Right lobe of liver (tissue), 6 donors: ENCODE results near the gene PDE6G. TPM values are rescaled to one million over a fixed set of nuclear protein-coding genes. Genes with fewer than 3 reads are reported as not detected.
A peak's percentile ranks its signal among the peaks of the same experiment; 100 is the strongest.

Experiments used
- ATAC-seq, 4 donors: fragments of 200-7000 bp; cut with Tn5 transposase; one replicate each; pipeline ENCODE4 v1.9.1; 2020; ENCODE audit warnings: mild to moderate bottlenecking in 4 of 4, moderate library complexity in 4 of 4
- DNase-seq, 3 donors: peaks; one replicate each; pipeline ENCODE4 v3.0.0-alpha.2; 2020
- H3K27ac ChIP-seq, 3 donors: fragments of 200-600 bp; one replicate each; pipeline ENCODE4 v1.8.0; 2022
- H3K27me3 ChIP-seq, 2 donors: fragments of 200-600 bp; one replicate each; pipeline ENCODE4 v1.8.0; 2022
- H3K36me3 ChIP-seq, 4 donors: fragments of 200-600 bp; sonication (generic) in 1 of 4; one replicate each; pipeline versions ENCODE4 v1.5.1 to v1.8.0; 2017 to 2022; ENCODE audit warnings: control low read depth in 1 of 4
- H3K4me1 ChIP-seq, 4 donors: fragments of 200-600 bp; sonication (generic) in 1 of 4; one replicate each; pipeline versions ENCODE4 v1.5.1 to v1.8.0; 2017 to 2022; ENCODE audit warnings: control low read depth in 1 of 4
- H3K4me3 ChIP-seq, 3 donors: fragments of 200-600 bp; one replicate each; pipeline ENCODE4 v1.8.0; 2022
- H3K9me3 ChIP-seq, 4 donors: fragments of 200-600 bp; sonication (generic) in 1 of 4; one replicate each; pipeline versions ENCODE4 v1.5.1 to v1.8.0; 2017 to 2022; ENCODE audit warnings: control low read depth in 1 of 4
- CTCF ChIP-seq, 4 donors: fragments of 200-600 bp in 3 of 4; fragments of 450-650 bp in 1 of 4; IDR thresholded peaks; one replicate each; pipeline versions ENCODE4 v1.5.1 to v1.8.0; 2016 to 2022; ENCODE audit warnings: antibody characterized with exemption in 4 of 4, mild to moderate bottlenecking in 2 of 4
- POLR2A ChIP-seq: fragments of 450-650 bp; IDR thresholded peaks from one replicate; pipeline ENCODE4 v1.6.1; 2017; ENCODE audit warnings: antibody characterized with exemption, mild to moderate bottlenecking
- WGBS: methylation state at CpG from one replicate; pipeline ENCODE4 v1.1.6; 2018; ENCODE audit warnings: low coverage, low lambda C conversion rate; ENCODE audit not compliant: insufficient coverage; ENCODE audit errors: missing lambda C conversion rate; 5-methylcytosine and 5-hydroxymethylcytosine counted together
- intact Hi-C, 2 donors: fragments of 100-400 bp; cut with DNase I; formaldehyde crosslinking; loops; one replicate each; pipeline versions ENCODE4 v1.11.2 to v1.14.1; 2022
- total RNA-seq, 6 experiments: library from RNA; depleted of rRNA in 2 of 6; stranded (reverse); fragments of >200 nt in 2 of 6; fragmentation: NEBNext Ultra II Directional in 3 of 6; extraction: Animal tissue kit (Norgen Biotek cat#: 25700) in 3 of 6; gene quantifications; one replicate each; pipeline versions ENCODE4 v1.1.0 to v1.2.4, GENCODE V29; 2016 to 2023
- donor health status: DM: no; HTN: yes; CAD: no.
- donor health status: DM: no; HTN: no; CAD: no.
- donor health status: DM: no; HTN: no; CAD: no.
- donor health status: DM: no; HTN: yes; CAD: no.
- donor health status: DM: no; HTN: yes; CAD: no.

PDE6G gene
- total RNA-seq, 6 experiments from 2014 or later, result 0.40 to 0.93 (median 0.68) TPM; not detected in 2

GRCh38 chr17:81635973-81636504, 20.3 kb downstream of the PDE6G start:
- H3K36me3 ChIP-seq, result no peaks in the 10 kb centered on the region
- intact Hi-C loops, result no loop called here
- H3K4me1 ChIP-seq, result peaks cover 0 to 32% (median 11%) of the 10 kb centered on the region in 4 donors
- H3K9me3 ChIP-seq, result no peaks in the 10 kb centered on the region
- H3K27me3 ChIP-seq, result no peaks in the 10 kb centered on the region
- TF ChIP-seq POLR2A, result no peak
- no peak for TF ChIP-seq CTCF (IDR thresholded peaks at IDR 0.05)
- DNase-seq (no peak), ATAC-seq (peak; percentile 49 to 55 (median 53))
- H3K4me3 ChIP-seq, result peak overlapping the region; percentile 74 to 97 (median 95)
- WGBS, result 23% methylated on average over 18 of the region's 18 CpGs
- peak overlapping the region in 2 of 3 donors; percentile 81 to 86 for H3K27ac ChIP-seq

- Histone ChIP-seq H3K4me1 (peaks cover 0 to 32% (median 11%) of the 10 kb centered on the region in 4 donors), H3K4me3 (peak overlapping the region; percentile 14 to 97 (median 74)), H3K36me3 (no peaks in the 10 kb centered on the region), H3K27ac (peak overlapping the region in 2 of 3 donors; percentile 81 to 86), H3K27me3 (no peaks in the 10 kb centered on the region), H3K9me3 (no peaks in the 10 kb centered on the region)
- peak in 1 of 4 donors; percentile 32 for ATAC-seq
- no peak for TF ChIP-seq POLR2A
- TF ChIP-seq CTCF (IDR thresholded peaks at IDR 0.05), result no peak
- DNase-seq, result no peak
- no CpG with 5 or more reads among the region's 5 CpGs for WGBS
- intact Hi-C loops, result no loop called here
These were observed 20.9 kb downstream of the PDE6G start for GRCh38 chr17:81635431-81635830.

- no peak for DNase-seq
- WGBS, result 50% methylated on average over 6 of the region's 7 CpGs
- no peak for ATAC-seq
These were observed 24.9 kb downstream of the PDE6G start for GRCh38 chr17:81631482-81631881.

GRCh38 chr17:81630274-81630673, 26.1 kb downstream of the PDE6G start:
- no peak for ATAC-seq
- intact Hi-C loops, result no loop called here

More at GRCh38 chr17:81631482-81631881, 24.9 kb downstream of the PDE6G start:
- intact Hi-C loops, result no loop called here
- Histone ChIP-seq H3K9me3 (no peaks in the 10 kb centered on the region), H3K4me3 (no peak overlapping the region), H3K27ac (no peak overlapping the region), H3K27me3 (no peaks in the 10 kb centered on the region), H3K36me3 (peaks cover 0 to 34% (median 18%) of the 10 kb centered on the region in 4 donors), H3K4me1 (peaks cover 0 to 27% (median 11%) of the 10 kb centered on the region in 4 donors)
- TF ChIP-seq POLR2A, result no peak
- TF ChIP-seq CTCF (IDR thresholded peaks at IDR 0.05), result no peak

More at GRCh38 chr17:81630274-81630673, 26.1 kb downstream of the PDE6G start:
- no peaks in the 10 kb centered on the region for H3K9me3 ChIP-seq
- H3K4me1 ChIP-seq, result peaks cover 0 to 20% (median 6%) of the 10 kb centered on the region in 4 donors
- no peak for DNase-seq
- no peaks in the 10 kb centered on the region for H3K27me3 ChIP-seq
- no peak overlapping the region for H3K4me3 ChIP-seq
- peaks cover 0 to 45% (median 24%) of the 10 kb centered on the region in 4 donors for H3K36me3 ChIP-seq
- no peak overlapping the region for H3K27ac ChIP-seq
- 90% methylated on average over 4 of the region's 8 CpGs for WGBS
- TF ChIP-seq POLR2A (no peak), CTCF (IDR thresholded peaks at IDR 0.05) (no peak)
